ENCODE results near the gene CNTN4. TPM values are rescaled to one million over a fixed set of nuclear protein-coding genes. Genes with fewer than 3 reads are reported as not detected.

Gene CNTN4
- total RNA-seq, 1 donor from 2014 or later, result 2.6 TPM

DNA sequence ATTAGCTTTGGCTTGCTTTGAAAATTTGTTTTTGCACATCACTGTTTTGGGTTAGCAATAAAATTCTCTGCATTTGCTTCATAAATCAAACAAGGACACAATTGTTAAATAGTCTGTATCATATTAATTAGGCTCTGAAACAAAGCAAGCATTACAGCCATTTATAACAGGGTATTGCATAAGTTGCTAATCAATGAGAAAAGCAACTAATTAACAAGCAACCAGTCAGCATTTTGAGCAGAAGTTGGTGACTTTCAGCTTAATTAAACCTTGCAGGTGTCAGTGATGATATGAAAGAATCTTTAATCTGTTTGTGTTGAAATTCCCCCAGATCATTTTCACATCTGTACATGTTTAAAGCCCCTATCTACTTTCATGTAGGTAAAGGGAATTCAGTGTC is 516.4 kb downstream of the CNTN4 start:
- no peak for DNase-seq
- ATAC-seq (ENCODE audit: poor library complexity), result no peak
- intact Hi-C loops (cut with DNase I), result no loop called here

DNA sequence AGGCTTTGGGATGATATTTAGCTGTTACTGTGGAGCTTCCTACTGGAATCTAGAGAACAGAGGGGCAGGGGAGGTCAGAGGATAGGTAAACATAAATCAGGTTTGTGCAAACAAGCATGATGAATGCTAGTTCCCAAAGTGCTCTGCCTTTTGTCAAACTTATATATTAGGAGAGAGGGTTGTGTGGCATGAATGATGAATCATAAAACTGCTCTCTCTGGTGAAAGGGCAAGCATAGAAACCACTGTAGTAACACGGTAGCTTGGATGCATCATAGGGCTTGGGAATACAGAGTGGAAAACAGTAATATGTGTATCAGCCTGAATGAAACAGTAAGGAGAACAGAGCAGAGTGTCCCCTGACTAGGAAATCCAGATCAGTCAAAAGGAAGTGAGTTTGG is 524.8 kb downstream of the CNTN4 start:
- intact Hi-C loops (cut with DNase I), result no loop called here
- ATAC-seq (ENCODE audit: poor library complexity), result no peak
- no peak for DNase-seq

DNA sequence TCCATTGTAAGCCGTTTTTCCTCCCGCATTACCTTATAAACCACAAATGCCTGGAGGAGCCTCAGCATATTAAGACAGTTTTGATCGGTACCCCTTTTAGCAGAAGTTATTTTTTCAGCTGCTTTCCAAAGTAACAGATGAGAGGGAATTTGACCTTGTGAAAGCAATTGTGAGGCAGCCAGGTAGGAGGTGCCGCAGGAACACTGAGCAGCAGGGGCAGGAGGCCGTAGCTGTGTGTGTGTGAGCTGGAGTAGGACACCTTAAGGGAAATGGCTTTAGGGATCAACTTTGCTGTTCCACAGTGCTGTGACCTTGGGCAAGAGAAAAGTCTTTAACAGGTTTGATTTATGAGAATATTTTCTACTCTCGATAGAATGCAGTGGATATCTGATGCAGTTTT is 529.5 kb downstream of the CNTN4 start:
- DNase-seq (no peak), ATAC-seq (ENCODE audit: poor library complexity) (no peak)
- intact Hi-C loops (cut with DNase I), result no loop called here

DNA sequence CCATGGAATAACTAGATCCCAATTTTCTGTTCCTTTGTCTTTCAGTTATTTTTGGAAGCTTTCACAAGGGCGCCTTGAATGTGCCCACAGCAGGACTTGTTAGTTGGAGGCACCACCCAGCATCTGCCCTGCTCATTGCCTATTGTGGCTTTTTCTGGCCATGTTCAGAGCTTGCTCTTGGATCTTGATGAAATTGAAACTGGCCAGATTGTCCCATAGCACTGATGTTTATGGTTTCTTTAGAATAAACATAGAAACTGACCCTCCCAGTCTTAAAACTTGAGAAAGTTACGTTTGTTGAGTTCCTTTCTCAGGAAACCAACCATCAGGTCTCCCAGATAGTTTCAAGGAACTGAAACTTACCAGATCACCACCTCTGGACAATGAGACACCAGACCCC is 536.8 kb downstream of the CNTN4 start:
- intact Hi-C loops (cut with DNase I), result no loop called here
- DNase-seq, result no peak
- no peak for ATAC-seq (ENCODE audit: poor library complexity)

DNA sequence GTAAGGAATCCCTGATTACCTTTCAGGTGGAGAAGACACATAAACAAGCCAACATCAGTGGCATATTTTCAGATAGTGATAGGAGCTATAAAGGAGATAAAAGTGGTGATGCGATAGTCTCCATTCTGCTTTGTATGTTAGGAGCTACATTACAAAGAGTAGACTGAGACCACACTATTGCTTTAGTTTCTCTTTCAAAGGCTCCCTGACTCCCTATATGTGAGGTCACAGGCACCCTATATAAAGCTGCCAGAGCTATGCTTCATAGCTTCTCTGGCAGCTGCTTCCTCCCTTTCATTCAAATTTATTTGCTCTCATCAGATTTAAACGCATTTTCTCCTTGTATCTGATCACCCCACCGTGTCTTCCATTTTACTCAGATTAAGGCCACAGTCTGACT is 544.9 kb downstream of the CNTN4 start:
- DNase-seq (no peak), ATAC-seq (ENCODE audit: poor library complexity) (no peak)
- intact Hi-C loops (cut with DNase I), result no loop called here

DNA sequence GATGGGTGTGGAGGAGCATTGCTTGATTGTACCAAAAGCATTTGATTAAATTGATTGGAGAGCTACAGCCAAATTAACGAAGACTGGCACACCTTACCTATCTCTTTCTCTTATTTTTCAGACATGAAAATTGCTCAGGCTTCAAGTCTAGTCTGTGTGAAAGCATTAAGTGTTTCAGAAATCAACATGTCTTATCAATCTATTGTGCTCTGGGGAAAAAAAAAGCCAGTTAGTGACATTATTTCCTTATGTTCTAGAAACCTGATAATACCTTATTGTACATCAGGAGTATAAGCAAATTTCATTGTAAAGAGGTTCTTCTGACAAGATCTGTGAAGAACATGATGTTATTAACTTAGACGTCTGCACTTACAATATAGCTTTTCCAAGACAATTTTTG is 546.3 kb downstream of the CNTN4 start:
- intact Hi-C loops (cut with DNase I), result no loop called here
- no peak for ATAC-seq (ENCODE audit: poor library complexity)
- no peak for DNase-seq

DNA sequence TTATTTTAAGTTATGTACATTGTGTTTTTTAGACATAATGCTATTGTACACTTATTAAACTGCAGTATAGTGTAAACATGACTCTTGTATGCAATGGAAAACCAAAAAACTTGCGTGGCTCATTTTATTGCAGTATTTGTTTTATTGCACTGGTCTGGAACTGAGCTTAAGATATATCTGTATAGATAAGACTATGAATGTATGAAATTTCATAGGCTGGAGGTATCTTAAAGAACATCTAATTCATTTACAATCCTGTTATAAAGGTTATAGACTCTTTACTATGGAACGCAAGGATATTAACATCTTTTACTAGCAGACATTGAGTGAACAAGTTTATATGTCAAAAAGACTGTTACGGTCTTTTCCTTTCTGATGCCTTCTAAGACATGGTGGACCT is 552.1 kb downstream of the CNTN4 start:
- DNase-seq (no peak), ATAC-seq (ENCODE audit: poor library complexity) (no peak)
- intact Hi-C loops (cut with DNase I), result no loop called here

DNA sequence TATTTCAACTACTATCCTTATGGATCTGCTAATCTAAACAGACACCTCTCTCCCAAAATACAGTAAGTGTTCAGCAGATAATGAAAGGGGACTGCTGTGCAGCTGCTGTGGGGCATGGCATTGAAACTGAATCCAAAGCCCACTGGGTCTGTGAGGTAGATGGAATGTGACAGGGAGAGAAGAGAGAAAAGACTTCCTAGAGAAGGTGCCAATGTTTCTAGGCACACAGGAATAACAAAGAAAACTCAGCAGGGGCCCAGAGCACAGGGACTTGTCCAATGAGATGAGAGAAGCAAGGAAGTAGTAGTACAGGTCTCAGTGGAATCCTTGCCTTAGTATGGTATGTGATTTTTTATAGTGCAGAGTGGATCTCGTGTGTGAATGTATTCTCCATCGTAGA is 553.7 kb downstream of the CNTN4 start:
- ATAC-seq (ENCODE audit: poor library complexity) (no peak), DNase-seq (no peak)
- intact Hi-C loops (cut with DNase I), result no loop called here

DNA sequence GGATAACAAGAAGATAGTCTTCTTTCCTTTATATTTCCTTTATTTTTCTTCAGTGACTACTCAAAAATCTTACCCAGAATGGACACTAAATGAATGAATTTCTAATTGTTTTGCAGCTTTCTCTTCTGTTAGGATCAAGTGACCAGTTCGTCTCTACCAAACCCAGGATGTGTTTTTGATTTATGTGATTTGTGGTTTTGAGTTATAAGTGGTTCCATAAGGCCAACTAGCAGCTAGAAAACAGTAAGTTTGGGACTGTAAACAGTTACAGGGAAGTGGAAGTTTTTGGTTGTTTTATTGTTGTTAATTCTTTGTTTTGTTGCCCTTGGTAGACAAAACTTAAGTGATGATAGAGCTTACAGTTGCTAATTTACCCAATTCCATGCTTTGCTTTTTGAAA is 555.0 kb downstream of the CNTN4 start:
- DNase-seq, result no peak
- intact Hi-C loops (cut with DNase I), result no loop called here
- ATAC-seq (ENCODE audit: poor library complexity), result no peak

DNA sequence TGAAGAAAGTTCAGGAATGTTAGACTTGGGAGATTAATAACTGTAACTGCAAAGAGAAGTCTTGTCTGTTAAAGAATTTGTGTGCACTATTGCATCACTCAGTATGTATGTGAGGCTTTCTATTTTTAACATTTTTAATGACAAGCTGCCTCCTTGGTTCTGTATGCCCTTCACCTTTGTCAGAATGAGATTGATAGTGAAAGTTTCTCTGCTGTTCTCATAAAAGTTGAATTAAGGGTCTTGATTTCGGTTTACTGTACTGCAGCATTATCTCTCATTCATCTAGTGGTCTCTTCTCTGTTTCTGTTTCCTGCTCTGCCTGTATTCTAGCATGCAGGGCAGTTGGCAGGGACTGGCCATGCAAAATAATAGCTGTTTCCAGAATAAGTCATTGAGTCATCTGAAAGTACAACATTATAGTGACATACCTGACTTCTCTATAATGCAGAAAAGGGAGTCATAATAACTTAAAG is 556.6 kb downstream of the CNTN4 start:
- ATAC-seq (ENCODE audit: poor library complexity) (peak; percentile 63), DNase-seq (no peak)
- intact Hi-C loops (cut with DNase I), result no loop called here

DNA sequence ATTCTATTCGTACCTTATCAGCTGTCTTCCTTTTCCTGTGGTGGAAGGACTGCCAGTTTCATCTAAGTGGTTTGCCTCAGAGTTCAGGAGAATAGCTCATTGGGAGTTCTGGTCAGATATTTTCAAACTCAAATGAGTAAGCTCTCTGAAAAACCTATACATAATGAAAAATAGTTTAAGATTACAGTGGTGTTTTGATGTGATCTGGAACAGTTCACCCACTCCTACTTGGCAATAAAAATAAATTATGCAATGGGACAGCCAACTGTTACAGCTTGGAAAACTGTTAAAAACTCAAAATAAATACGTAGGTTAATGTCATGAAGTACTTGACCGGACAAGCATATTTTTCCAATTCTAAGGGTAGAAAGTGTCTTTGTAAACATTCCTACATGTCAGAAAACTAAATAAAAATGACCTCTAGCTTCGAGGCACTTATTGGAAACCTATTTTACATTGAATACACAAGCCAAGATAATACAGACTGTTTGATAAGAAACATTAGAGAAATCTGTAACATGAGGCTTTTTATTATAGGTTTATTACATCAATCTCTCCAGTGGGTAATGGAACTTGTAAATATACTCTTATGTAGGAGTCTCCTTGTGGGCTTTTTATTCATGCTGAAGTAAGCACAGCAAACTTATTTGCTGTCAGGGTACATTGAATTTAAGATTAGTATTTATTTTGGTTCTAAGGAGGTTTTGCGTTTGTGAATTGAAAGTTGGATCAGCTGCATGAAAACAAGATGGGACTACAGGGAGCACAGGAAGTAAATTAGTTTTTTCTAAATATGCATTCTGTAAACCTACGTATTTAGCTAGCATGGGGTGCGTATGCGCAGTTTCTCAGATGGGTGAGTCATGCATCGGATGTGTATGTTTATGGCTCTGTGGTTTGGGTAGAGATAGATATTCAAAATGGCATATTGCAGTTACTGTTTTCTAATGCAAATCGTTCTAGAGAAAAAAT is 558.4 kb downstream of the CNTN4 start:
- intact Hi-C loops (cut with DNase I), result no loop called here
- no peak for DNase-seq
- ATAC-seq (ENCODE audit: poor library complexity), result no peak

DNA sequence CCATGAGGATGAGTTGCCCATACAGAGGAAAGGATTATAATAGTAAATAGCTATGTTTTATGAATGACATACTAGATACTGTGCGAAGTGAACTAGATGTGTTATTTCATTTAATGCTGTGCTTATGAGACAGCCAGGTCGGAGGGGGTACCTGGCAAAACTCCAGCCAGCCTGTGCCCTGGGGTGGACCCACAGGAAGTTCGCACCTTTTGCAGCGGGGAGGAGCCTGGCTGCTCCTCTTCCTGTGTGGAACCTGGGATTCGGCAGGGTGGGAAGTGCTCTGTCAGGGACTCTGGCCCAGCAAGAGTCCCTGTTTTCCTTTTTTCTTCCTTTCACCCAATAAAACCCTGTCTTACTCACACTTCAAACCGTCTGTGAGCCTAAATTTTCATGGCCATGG is 559.3 kb downstream of the CNTN4 start:
- DNase-seq (no peak), ATAC-seq (ENCODE audit: poor library complexity) (no peak)
- intact Hi-C loops (cut with DNase I), result no loop called here

DNA sequence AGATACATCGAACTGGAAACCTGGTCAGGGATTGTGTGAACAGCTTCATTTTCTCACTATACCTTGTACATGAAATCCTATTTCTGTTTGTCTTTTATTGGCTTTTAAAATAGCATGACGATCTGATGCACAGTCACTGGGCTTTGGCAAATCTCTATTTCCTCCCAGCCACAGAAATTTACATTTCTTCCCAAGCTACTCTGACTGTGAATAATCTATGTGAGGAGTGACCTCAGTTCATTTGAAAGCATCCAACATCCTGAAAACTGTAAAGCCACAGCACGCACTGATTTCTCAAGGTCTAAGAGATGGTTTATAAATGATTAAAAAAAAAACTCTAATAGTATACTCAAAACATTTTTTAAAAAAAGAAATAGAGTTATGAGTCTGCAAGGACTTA is 561.2 kb downstream of the CNTN4 start:
- intact Hi-C loops (cut with DNase I), result no loop called here
- DNase-seq, result no peak
- ATAC-seq (ENCODE audit: poor library complexity), result no peak

DNA sequence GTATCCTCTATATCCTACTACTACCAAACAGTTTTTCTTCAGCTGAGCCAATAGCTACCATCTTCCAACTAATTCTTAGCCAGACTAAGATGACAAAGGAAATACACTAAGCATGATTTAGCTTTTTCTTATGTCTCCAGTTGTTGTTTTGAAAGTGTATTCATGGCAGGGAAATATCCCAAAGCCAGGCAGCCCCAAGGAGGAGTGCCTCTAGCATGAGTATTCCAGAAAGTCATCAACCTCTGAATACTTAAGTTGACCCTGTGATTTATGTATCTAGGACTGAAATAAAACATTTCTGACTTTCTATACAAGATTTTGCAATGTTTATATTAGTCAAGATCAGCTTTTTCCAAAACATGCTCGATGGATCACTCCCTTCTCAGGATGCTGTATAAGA is 562.4 kb downstream of the CNTN4 start:
- DNase-seq, result no peak
- intact Hi-C loops (cut with DNase I), result no loop called here
- ATAC-seq (ENCODE audit: poor library complexity), result no peak

DNA sequence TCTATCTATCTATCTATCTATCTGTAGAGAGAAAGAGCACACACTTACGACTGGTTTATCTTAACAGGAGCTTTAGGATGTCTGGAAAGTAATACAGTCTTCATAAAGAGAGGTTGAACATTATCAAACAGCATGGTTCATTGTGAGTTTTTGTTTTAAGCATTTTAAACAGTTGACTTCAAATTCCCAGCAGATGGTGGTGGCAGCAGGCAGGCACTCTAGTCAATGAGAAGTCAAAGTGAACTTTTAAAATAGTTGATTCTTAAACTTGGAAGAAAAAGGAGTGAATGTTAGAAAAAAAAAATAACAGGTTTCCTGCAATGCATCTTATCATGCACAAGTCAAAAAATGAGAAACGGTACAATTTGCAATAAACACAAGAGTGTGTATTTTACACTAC is 578.8 kb downstream of the CNTN4 start:
- DNase-seq (no peak), ATAC-seq (ENCODE audit: poor library complexity) (no peak)
- intact Hi-C loops (cut with DNase I), result no loop called here

DNA sequence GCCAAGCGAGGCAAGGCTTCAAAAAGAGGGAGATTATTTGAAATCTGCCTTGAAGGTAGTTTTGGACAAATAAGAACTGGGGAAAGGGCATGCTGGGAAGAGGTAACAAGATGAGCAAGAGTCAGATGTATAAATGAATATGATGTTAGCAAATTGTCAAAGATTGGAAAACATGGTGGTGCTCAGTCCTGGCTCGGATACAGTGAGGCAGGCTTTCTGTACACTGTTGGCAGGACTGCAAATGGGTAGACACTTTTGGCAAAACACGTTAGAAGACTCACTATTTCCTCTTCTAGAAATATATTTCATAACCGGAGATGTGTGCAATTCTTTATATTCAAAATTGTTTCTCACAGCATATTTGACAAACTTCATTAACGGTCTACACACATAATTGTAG is 581.6 kb downstream of the CNTN4 start:
- intact Hi-C loops (cut with DNase I), result no loop called here
- no peak for DNase-seq

DNA sequence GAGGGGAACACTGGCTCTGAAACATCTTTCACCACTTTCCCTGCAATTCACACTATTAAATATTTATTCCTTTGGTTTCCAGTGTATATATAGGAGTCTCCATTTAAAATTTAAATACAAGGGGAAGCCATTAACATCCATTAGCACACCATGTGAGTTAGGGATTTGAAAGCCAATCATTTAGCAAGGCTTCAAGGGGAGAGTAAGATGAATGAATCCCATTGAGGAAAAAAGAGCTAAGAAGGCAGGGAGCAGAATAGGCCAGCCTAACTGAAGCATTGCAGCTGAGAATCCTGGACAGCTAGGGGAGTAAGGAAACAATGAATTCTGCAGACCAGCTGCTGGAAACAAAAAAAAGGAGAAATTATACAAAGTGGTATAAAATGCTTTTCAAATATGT is 585.4 kb downstream of the CNTN4 start:
- intact Hi-C loops (cut with DNase I), result no loop called here
- DNase-seq (no peak), ATAC-seq (ENCODE audit: poor library complexity) (no peak)

More for the DNA sequence above, 581.6 kb downstream of the CNTN4 start:
- no peak for ATAC-seq (ENCODE audit: poor library complexity)

DNA sequence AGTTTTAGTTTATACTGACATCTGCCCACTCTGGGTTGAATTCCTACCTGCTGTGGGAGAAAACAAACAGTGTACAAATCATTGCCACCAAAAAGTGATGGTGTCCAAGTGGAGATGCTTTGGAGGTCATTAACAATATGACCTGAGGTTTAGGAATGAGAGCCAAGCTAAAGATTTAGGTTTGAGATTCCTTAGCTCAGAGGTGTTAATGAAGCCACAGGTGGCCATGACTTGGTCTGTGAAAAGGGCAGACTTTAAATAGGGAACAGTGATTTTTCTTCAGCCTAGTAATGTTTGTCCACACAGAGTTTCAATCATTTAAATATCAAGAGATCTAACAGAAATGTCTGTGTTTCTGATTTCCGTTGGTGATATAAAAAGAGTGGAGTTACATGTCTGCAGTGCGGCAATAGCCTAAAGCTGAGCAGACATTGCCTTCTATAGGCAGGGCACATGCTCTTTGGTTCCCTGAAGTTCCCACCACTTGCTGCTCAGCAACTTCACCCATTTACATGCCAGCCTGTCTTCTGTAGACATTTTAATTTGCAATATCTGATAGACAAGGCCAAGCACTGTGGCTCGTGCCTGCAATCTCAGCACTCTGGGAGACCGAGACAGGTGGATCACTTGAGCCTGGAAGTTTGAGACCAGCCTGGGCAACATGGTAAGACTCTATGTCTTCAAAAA is 588.3 kb downstream of the CNTN4 start:
- no peak for ATAC-seq (ENCODE audit: poor library complexity)
- intact Hi-C loops (cut with DNase I), result no loop called here
- no peak for DNase-seq

DNA sequence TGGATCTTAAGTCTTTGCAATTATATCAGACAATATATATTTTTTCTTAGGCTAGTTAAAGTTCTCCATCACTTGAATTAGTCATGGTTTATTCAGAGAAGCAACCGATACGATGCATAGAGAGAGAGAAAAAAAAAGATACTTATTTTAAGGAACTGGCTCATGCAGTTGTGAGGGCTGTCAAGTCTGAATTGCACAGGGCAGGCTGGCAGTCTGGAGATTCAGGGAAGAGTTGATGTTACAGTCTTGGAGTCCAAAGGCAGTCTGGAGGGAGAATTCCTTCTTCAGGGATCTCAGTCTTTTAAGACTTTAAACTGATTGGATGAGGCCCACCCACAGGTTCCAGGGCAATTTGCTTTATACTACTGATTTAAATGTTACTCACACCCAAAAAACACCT is 598.9 kb downstream of the CNTN4 start:
- intact Hi-C loops (cut with DNase I), result no loop called here
- DNase-seq (no peak), ATAC-seq (ENCODE audit: poor library complexity) (no peak)

DNA sequence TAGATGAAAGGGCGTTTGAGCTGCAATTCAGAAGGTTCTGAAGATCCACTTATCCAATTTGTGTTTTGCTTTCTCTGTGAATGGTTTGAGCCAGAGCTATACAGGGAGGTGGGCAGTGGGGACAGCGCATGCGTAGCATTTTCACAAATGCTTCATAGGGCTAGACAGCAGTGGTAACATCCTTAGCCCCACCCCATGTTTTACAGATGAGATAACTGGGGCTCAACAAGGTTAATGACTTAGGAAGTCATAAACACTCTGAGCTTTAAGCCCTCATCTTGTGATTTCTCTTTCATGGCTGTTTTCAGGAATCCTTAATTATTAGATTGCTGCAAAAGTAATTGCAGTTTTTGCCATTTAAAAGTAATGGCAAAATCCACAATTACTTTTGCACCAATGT is 602.8 kb downstream of the CNTN4 start:
- no peak for ATAC-seq (ENCODE audit: poor library complexity)
- intact Hi-C loops (cut with DNase I), result no loop called here
- DNase-seq, result no peak

All from Right ventricle myocardium superior (tissue), 1 donor.